Adrenal gland (tissue), 12 donors: Measurements from ENCODE around the gene OR6C65. TPM values are rescaled to one million over a fixed set of nuclear protein-coding genes. Genes with fewer than 3 reads are reported as not detected.

Source experiments
- DNase-seq, 7 donors: peaks; one replicate each; pipeline ENCODE4 v3.0.0-alpha.2; 2019 to 2020
- H3K27ac ChIP-seq, 5 donors: fragments of 200-600 bp; sonication (generic) in 4 of 5; 1 replicate in 3 of 5; 2 replicates in 2 of 5; pipeline versions ENCODE4 v1.5.1 to v1.8.0; 2016 to 2020; ENCODE audit warnings: mild to moderate bottlenecking in 1 of 5
- H3K27me3 ChIP-seq: fragments of 200-600 bp; 2 replicates; pipeline ENCODE4 v1.8.0; 2021
- H3K36me3 ChIP-seq, 2 donors: fragments of 200-600 bp; replicated peaks in 1 of 2; 1 replicate in 1 of 2; 2 replicates in 1 of 2; pipeline versions ENCODE4 v1.5.1 to v1.8.0; 2018 to 2022
- H3K4me1 ChIP-seq, 2 donors: fragments of 200-600 bp; replicated peaks in 1 of 2; 1 replicate in 1 of 2; 2 replicates in 1 of 2; pipeline versions ENCODE4 v1.5.1 to v1.8.0; 2018 to 2021
- H3K4me3 ChIP-seq, 4 donors: fragments of 200-600 bp; sonication (generic) in 3 of 4; one replicate each; pipeline ENCODE4 v1.5.1; 2016 to 2018
- H3K9me3 ChIP-seq, 3 donors: fragments of 200-600 bp; sonication (generic) in 1 of 3; replicated peaks in 1 of 3; 1 replicate in 2 of 3; 2 replicates in 1 of 3; pipeline versions ENCODE4 v1.5.1 to v1.8.0; 2016 to 2021
- CTCF ChIP-seq, 6 experiments: fragments of 450-650 bp in 4 of 6; fragments of 200-600 bp in 2 of 6; sonication (generic) in 1 of 6; IDR thresholded peaks; 1 replicate in 5 of 6; 2 replicates in 1 of 6; pipeline versions ENCODE4 v1.5.1 to v1.8.0; 2016 to 2021; ENCODE audit warnings: antibody characterized with exemption in 6 of 6, mild to moderate bottlenecking in 2 of 6, moderate library complexity in 1 of 6
- POLR2A ChIP-seq, 2 donors: fragments of 450-650 bp; IDR thresholded peaks; one replicate each; pipeline ENCODE4 v1.6.1; 2017; ENCODE audit warnings: antibody characterized with exemption in 2 of 2, mild to moderate bottlenecking in 2 of 2, moderate library complexity in 1 of 2
- intact Hi-C, 2 donors: fragments of 100-400 bp; cut with DNase I; formaldehyde crosslinking; loops; one replicate each; pipeline versions ENCODE4 v1.14.1 to v1.15.0; 2022 to 2023
- polyA plus RNA-seq, 3 donors: library from polyadenylated mRNA; stranded (reverse); fragments of 200-250 nt in 2 of 3; fragments of 350-450 nt in 1 of 3; fragmentation: Illumina TruSeq in 1 of 3; extraction: RNeasy Lipid Tissue Mini Kit (QIAGEN cat#74804) in 1 of 3; gene quantifications; one replicate each; pipeline ENCODE4 v1.2.3, GENCODE V29; 2013 to 2014
- total RNA-seq, 9 donors: library from RNA; depleted of rRNA in 4 of 9; stranded (reverse); fragments of >200 nt in 4 of 9; fragments of 120-200 nt in 1 of 9; fragmentation: NEBNext Ultra II Directional in 1 of 9; extraction: Animal tissue kit (Norgen Biotek cat#: 25700) in 1 of 9; gene quantifications; one replicate each; pipeline versions ENCODE4 v1.1.0 to v1.2.4, GENCODE V29; 2013 to 2023
- donor health status: healthy with polysubstance abuse.
- donor health status: Bipolar disorder and iron deficiency.
- donor health status: DM: yes; HTN: yes; CAD: no.
- donor health status: DM: no; HTN: no; CAD: no.
- donor health status: DM: no; HTN: no; CAD: no.
- donor health status: DM: yes; HTN: yes; CAD: no.

Gene OR6C65
- total and polyA plus RNA-seq, 12 donors: not detected

GRCh38 chr12:55448825-55449224 is 48.5 kb downstream of the OR6C65 start:
- H3K36me3 ChIP-seq: no peaks in the 10 kb centered on the region

More at GRCh38 chr12:55448825-55449224, 48.5 kb downstream of the OR6C65 start:
- intact Hi-C loops: no loop called here
- Histone ChIP-seq H3K9me3 (no peaks in the 10 kb centered on the region), H3K4me3 (no peak overlapping the region), H3K4me1 (no peaks in the 10 kb centered on the region), H3K27me3 (no peaks in the 10 kb centered on the region), H3K27ac (no peak overlapping the region)
- DNase-seq: no peak
- TF ChIP-seq CTCF (IDR thresholded peaks at IDR 0.05): no peak
- TF ChIP-seq POLR2A (IDR thresholded peaks at IDR 0.05): no peak

Other genes starting within 250 kb of the OR6C65 start
- gene OR10A7, start 179.5 kb upstream of the OR6C65 start, total RNA-seq: not detected
- not detected for gene OR10A7, start 179.5 kb upstream of the OR6C65 start, polyA plus RNA-seq
- gene OR6C74, start 155.9 kb upstream of the OR6C65 start, total RNA-seq: 1 to 10 TPM in 1 of 9 donors, not detected in 8; 1.1 TPM
- gene OR6C74, start 155.9 kb upstream of the OR6C65 start, polyA plus RNA-seq: not detected
- not detected for gene OR6C6, start 104.0 kb upstream of the OR6C65 start, total RNA-seq
- not detected for gene OR6C6, start 104.0 kb upstream of the OR6C65 start, polyA plus RNA-seq
- under 1 TPM in 1 of 9 donors, not detected in 8; 0.11 TPM for gene OR6C1, start 86.2 kb upstream of the OR6C65 start, total RNA-seq
- not detected for gene OR6C1, start 86.2 kb upstream of the OR6C65 start, polyA plus RNA-seq
- not detected for gene OR6C3, start 69.8 kb upstream of the OR6C65 start, total RNA-seq
- not detected for gene OR6C3, start 69.8 kb upstream of the OR6C65 start, polyA plus RNA-seq
- gene OR6C75, start 37.6 kb upstream of the OR6C65 start, total RNA-seq: not detected
- not detected for gene OR6C75, start 37.6 kb upstream of the OR6C65 start, polyA plus RNA-seq
- gene OR6C76, start 25.7 kb downstream of the OR6C65 start, total RNA-seq: not detected
- gene OR6C76, start 25.7 kb downstream of the OR6C65 start, polyA plus RNA-seq: not detected
- gene OR6C2, start 43.5 kb downstream of the OR6C65 start, total RNA-seq: not detected
- not detected for gene OR6C2, start 43.5 kb downstream of the OR6C65 start, polyA plus RNA-seq
- gene OR6C70, start 69.6 kb downstream of the OR6C65 start, total RNA-seq: not detected
- gene OR6C70, start 69.6 kb downstream of the OR6C65 start, polyA plus RNA-seq: not detected
- gene OR6C68, start 91.8 kb downstream of the OR6C65 start, total RNA-seq: not detected
- not detected for gene OR6C68, start 91.8 kb downstream of the OR6C65 start, polyA plus RNA-seq
- gene OR6C4, start 149.1 kb downstream of the OR6C65 start, total RNA-seq: not detected
- not detected for gene OR6C4, start 149.1 kb downstream of the OR6C65 start, polyA plus RNA-seq
- gene OR2AP1, start 171.9 kb downstream of the OR6C65 start, total RNA-seq: not detected
- not detected for gene OR2AP1, start 171.9 kb downstream of the OR6C65 start, polyA plus RNA-seq
- gene OR10P1, start 236.4 kb downstream of the OR6C65 start, total RNA-seq: not detected
- not detected for gene OR10P1, start 236.4 kb downstream of the OR6C65 start, polyA plus RNA-seq